HG02642 (cell line): ENCODE data around the gene UNC13D.
"Not testable (repeated sequence)": the region's sequence is repeated elsewhere in the genome, so short reads cannot be mapped to it uniquely, and the experiment has no call there.

ENCODE experiments used
- ATAC-seq: cut with Tn5 transposase; IDR thresholded peaks from one replicate; pipeline ENCODE4 v1.9.1; 2021; ENCODE audit warnings: mild to moderate bottlenecking; ENCODE audit not compliant: unreplicated experiment, poor library complexity

The UNC13D gene

GRCh38 chr17:75778066-75778860, 65.9 kb downstream of the UNC13D start:
- ATAC-seq, result not testable (repeated sequence)

GRCh38 chr17:75777296-75777922, 66.8 kb downstream of the UNC13D start:
- no peak for ATAC-seq
